Stimulated activated CD8-positive, alpha-beta memory T cell treated with anti-CD3 and anti-CD28 coated beads, Interleukin-15, amount 100 ng/mL, for 1 hour (primary cell): ENCODE results near the gene SULT6B1.

ENCODE experiments used
- DNase-seq: peaks from one replicate; pipeline ENCODE4 v3.0.0-alpha.2; 2020; ENCODE audit warnings: low read depth

The SULT6B1 gene

DNA sequence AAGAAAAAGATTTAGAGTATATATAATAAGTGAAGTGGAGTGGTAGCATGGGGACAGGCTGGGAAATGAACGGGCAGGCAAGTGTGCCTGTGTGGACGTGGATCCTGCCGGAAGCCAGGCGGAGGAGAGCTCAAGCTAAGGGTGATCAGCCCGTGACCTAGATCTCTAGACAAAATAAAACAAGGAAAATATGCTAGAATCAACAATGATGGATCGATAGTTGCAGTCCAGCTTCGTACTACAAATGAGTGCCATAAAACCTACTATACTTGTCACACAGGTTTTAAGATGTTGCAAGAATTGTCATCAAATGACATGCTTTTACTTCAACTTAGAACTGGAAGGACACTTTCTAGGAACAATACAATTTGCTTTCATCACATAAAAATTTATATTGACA is 40.1 kb downstream of the SULT6B1 start:
- DNase-seq = no peak

DNA sequence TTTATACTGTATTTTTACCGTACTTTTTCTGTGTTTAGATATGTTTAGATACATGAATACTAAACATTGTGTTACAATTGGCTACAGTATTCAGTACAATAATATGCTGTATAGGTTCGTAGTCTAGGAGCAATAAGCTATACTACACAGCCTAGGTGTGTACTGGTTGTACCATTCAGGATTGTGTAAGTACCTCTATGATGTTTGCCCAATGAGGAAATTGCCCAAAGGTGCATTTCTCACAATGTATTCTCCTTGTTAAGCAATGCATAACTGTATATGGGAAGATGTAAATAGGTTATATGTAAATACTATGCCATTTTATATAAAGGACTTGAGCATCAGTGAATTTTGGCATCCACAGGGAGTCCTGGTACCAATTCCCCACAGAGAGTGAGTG is 42.4 kb downstream of the SULT6B1 start:
- DNase-seq = no peak

GRCh38 chr2:37143974-37144373 is 44.5 kb downstream of the SULT6B1 start:
- no peak for DNase-seq

GRCh38 chr2:37142546-37142945 is 45.9 kb downstream of the SULT6B1 start:
- no peak for DNase-seq

GRCh38 chr2:37132914-37133313 is 55.6 kb downstream of the SULT6B1 start:
- no peak for DNase-seq

DNA sequence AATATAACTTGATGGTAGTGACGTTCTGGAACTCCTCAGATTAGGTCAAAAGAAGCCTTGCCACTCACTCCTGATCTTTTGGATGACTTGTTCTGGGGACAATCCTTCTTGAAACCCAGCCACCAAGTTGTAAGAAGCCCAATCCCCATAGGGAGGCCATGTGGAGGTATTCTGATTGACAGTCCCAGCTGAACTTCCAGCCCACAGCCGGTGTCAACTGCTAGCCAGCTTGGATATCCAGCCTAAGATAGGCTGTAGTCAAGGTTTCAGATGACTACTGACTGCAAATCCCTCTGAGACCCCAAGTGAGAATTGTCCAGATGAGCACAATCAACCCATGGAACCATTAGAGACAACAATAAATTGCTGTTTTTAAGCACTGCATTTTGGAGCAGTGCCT is 63.1 kb downstream of the SULT6B1 start:
- DNase-seq = no peak

DNA sequence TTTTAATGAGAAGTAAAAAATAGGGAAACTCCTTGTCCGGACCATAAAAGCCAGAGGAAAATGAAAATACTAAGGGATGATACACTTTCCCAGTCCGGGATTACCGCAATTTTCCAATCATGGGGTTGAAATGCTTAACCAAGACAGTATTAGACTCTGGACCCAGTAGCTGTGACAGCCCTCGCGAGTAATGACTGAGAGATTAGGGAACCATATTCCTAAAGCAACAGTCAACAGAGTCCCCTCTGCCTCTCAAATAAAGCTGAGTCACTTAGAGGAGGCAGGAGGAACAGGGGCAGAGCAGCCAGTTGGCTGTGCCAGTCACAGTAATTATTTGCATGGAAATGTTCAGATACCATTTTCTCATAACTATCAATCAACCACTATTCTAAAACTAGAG is 69.3 kb downstream of the SULT6B1 start:
- DNase-seq = no peak
